ENCODE results near the gene COL11A2. TPM values are rescaled to one million over a fixed set of nuclear protein-coding genes. Genes with fewer than 3 reads are reported as not detected.

Gene COL11A2
- total and polyA plus RNA-seq, 2 donors (not counting 3 experiments of a cell fraction or from before 2014, with no cell fraction given) = 0.65 to 1.3 TPM

- no peaks in the 10 kb centered on the region for H3K36me3 ChIP-seq (ENCODE audit: control insufficient read depth in 2 of 2, extremely low read depth in 1 of 2, insufficient read depth in 2 of 2, low read length in 2 of 2)
- no peak overlapping the region for H3K4me2 ChIP-seq (ENCODE audit: insufficient read depth, low read length)
- H3K9ac ChIP-seq (replicated peaks; ENCODE audit: extremely low read depth, insufficient read depth, low read length) = no peak overlapping the region
- FAIRE-seq (no peak), DNase-seq (ENCODE audit: low read depth, low spot score) (no peak)
- H3K4me1 ChIP-seq (ENCODE audit: control insufficient read depth, extremely low read depth, insufficient read depth, low read length) = peaks cover 8% of the 10 kb centered on the region
- no peaks in the 10 kb centered on the region for H3K9me1 ChIP-seq (replicated peaks; ENCODE audit: control insufficient read depth, extremely low read depth, insufficient read depth, low read length)
- no peaks in the 10 kb centered on the region for H3K79me2 ChIP-seq (ENCODE audit: control insufficient read depth, insufficient read depth, low read length)
- peaks cover 3 to 10% of the 10 kb centered on the region in 2 experiments for H3K27me3 ChIP-seq (ENCODE audit: control insufficient read depth in 2 of 2, insufficient read depth in 2 of 2, low read length in 2 of 2)
- H3K27ac ChIP-seq (ENCODE audit: insufficient read depth, low read depth, low read length) = no peak overlapping the region
- no peaks in the 10 kb centered on the region for H3K9me3 ChIP-seq (replicated peaks; ENCODE audit: control insufficient read depth, insufficient read depth, low read length)
- H4K20me1 ChIP-seq (replicated peaks; ENCODE audit: control insufficient read depth, extremely low read depth, insufficient read depth, low read length) = no peaks in the 10 kb centered on the region
- TF ChIP-seq GATA2 (IDR thresholded peaks at IDR 0.05; ENCODE audit: insufficient read depth, insufficient read length, low read depth, low read length) = no peak
- TF ChIP-seq EZH2 (IDR thresholded peaks at IDR 0.05; ENCODE audit: borderline replicate concordance, low read depth, low read length, severe bottlenecking) = no peak
- no peak for TF ChIP-seq MYC (IDR thresholded peaks at IDR 0.05; ENCODE audit: low read depth, low read length)
- no peak for TF ChIP-seq MAX (IDR thresholded peaks at IDR 0.05; ENCODE audit: insufficient read depth, insufficient read length)
- no peak for TF ChIP-seq JUN (IDR thresholded peaks at IDR 0.05; ENCODE audit: borderline replicate concordance, insufficient read depth, insufficient read length, low read depth)
- TF ChIP-seq FOS (IDR thresholded peaks at IDR 0.05; ENCODE audit: borderline replicate concordance, insufficient read depth, low read length) = no peak
- no peak for TF ChIP-seq POLR2A (IDR thresholded peaks at IDR 0.05; ENCODE audit: low read depth, low read length)
- TF ChIP-seq POLR2AphosphoS5 (IDR thresholded peaks at IDR 0.05; ENCODE audit: insufficient read depth, low read depth, low read length) = no peak
- no peak for TF ChIP-seq CTCF (IDR thresholded peaks at IDR 0.05; ENCODE audit: extremely low read depth in 1 of 2, insufficient read depth in 1 of 2, low read depth in 1 of 2, low read length in 2 of 2)
- H3K4me3 ChIP-seq (replicated peaks in 1 of 3; ENCODE audit: insufficient read depth in 1 of 3, low read depth in 1 of 3, low read length in 3 of 3) = no peak overlapping the region
- POLR2A ChIA-PET = no interaction called here
- CTCF ChIA-PET = interaction anchor here (0.9 kb wide), 1 partner anchor 18 kb away, joined by 3 read pairs; no protein-coding TSS in a partner anchor
- BruUV-seq (replicated peaks) = no TSS peak
- intact Hi-C loops (cut with micrococcal nuclease) = no loop called here
- H2AFZ ChIP-seq (ENCODE audit: low read depth, low read length) = no peak overlapping the region
- dilution Hi-C loops (cut with MboI; ENCODE audit: extremely low pct_ligation_motif_present, low sequenced_read_pairs) = no loop called here
Observed at GRCh38 chr6:33215271-33216116, 23.2 kb upstream of the COL11A2 start.

Data from endothelial cell of umbilical vein (primary cell).